PC-9 (cell line): ENCODE data around the gene CGRRF1. TPM values are rescaled to one million over a fixed set of nuclear protein-coding genes. Genes with fewer than 3 reads are reported as not detected.
A peak's percentile ranks its signal among the peaks of the same experiment; 100 is the strongest.

Experiments
- BruUV-seq: library from RNA; stranded (reverse); fragments of 400-500 nt; replicated peaks from 2 replicates; lab custom pipeline; 2021; lab: Mats Ljungman, UMichigan
- CTCF ChIA-PET: fragments of 300-600 bp; sonication (Branson Sonifier 250); formaldehyde crosslinking; loops from one replicate; lab custom pipeline; 2022; ENCODE audit warnings: antibody characterized with exemption; lab: Charles Lee
- POLR2A ChIA-PET: fragments of 300-600 bp; sonication (Branson Sonifier 250); formaldehyde crosslinking; loops from one replicate; lab custom pipeline; 2022; ENCODE audit warnings: antibody characterized with exemption; ENCODE audit not compliant: unreplicated experiment; lab: Charles Lee
- DNase-seq, 2 experiments: peaks; one replicate each; pipeline versions ENCODE4 v3.0.0 to v3.0.0-alpha.2; 2015 to 2022; ENCODE audit warnings: mixed read lengths in 1 of 2
- H2AFZ ChIP-seq: fragments of 200-600 bp; sonication (generic); 2 replicates; pipeline ENCODE4 v1.8.1; 2017; ENCODE audit warnings: antibody characterized with exemption
- H3F3A ChIP-seq: fragments of 200-600 bp; sonication (generic); 2 replicates; pipeline ENCODE4 v1.8.1; 2017; ENCODE audit warnings: antibody characterized with exemption, mild to moderate bottlenecking, low read depth; ENCODE audit not compliant: insufficient read depth
- H3K27ac ChIP-seq: fragments of 200-600 bp; sonication (generic); 2 replicates; pipeline ENCODE4 v1.6.1; 2016; ENCODE audit warnings: mixed run types
- H3K27me3 ChIP-seq: fragments of 200-600 bp; sonication (generic); 2 replicates; pipeline ENCODE4 v1.6.1; 2016; ENCODE audit warnings: low read depth, mixed run types; ENCODE audit not compliant: insufficient read depth
- H3K36me3 ChIP-seq: fragments of 200-600 bp; sonication (generic); 2 replicates; pipeline ENCODE4 v1.6.1; 2016; ENCODE audit warnings: low read depth, mixed run types
- H3K4me1 ChIP-seq: fragments of 200-600 bp; sonication (generic); replicated peaks from 2 replicates; pipeline ENCODE4 v1.6.1; 2016; ENCODE audit warnings: mixed run types; ENCODE audit not compliant: insufficient read depth
- H3K4me2 ChIP-seq: fragments of 200-600 bp; sonication (generic); 2 replicates; pipeline ENCODE4 v1.6.1; 2017; ENCODE audit warnings: mixed run types
- H3K4me3 ChIP-seq: fragments of 200-600 bp; sonication (generic); 2 replicates; pipeline ENCODE4 v1.6.1; 2016; ENCODE audit warnings: mixed run types
- H3K79me2 ChIP-seq: fragments of 200-600 bp; sonication (generic); 2 replicates; pipeline ENCODE4 v1.6.1; 2017; ENCODE audit warnings: low read depth, mixed run types
- H3K9me2 ChIP-seq: fragments of 200-600 bp; sonication (generic); 2 replicates; pipeline ENCODE4 v1.8.1; 2017; ENCODE audit warnings: mild to moderate bottlenecking; ENCODE audit not compliant: insufficient read depth
- H3K9me3 ChIP-seq: fragments of 200-600 bp; sonication (generic); 2 replicates; pipeline ENCODE4 v1.8.1; 2016; ENCODE audit warnings: low read depth; ENCODE audit not compliant: insufficient read depth
- H4K20me1 ChIP-seq: fragments of 200-600 bp; sonication (generic); 2 replicates; pipeline ENCODE4 v1.8.1; 2017; ENCODE audit not compliant: insufficient read depth
- EZH2 ChIP-seq: fragments of 200-600 bp; sonication (generic); IDR thresholded peaks from 2 replicates; pipeline ENCODE4 v1.8.0; 2017; ENCODE audit warnings: antibody characterized with exemption, low read depth
- intact Hi-C: fragments of 100-400 bp; cut with micrococcal nuclease; formaldehyde crosslinking; loops from one replicate; pipeline ENCODE4 v1.10.0; 2022; ENCODE audit not compliant: unreplicated experiment
- total RNA-seq: library from RNA; stranded (reverse); gene quantifications from 2 replicates; pipeline ENCODE4 v1.2.3, GENCODE V29; 2021
- TF ChIP-seq, protein P1 (sequence below): fragments of 200-600 bp; sonication (generic); conservative IDR thresholded peaks from 2 replicates; pipeline ENCODE4 v1.6.1; 2017; ENCODE audit warnings: mixed run types, antibody characterized with exemption, mild to moderate bottlenecking, moderate library complexity

CGRRF1 gene
- total RNA-seq, 1 experiment from 2014 or later: 11.3 TPM

GRCh38 chr14:54498095-54498531 is 11.6 kb upstream of the CGRRF1 start:
- ChIA-PET CTCF (no interaction called here), POLR2A (no interaction called here)
- no TSS peak for BruUV-seq

GRCh38 chr14:54498579-54498978 is 11.1 kb upstream of the CGRRF1 start:
- BruUV-seq: no TSS peak

More at GRCh38 chr14:54498095-54498531, 11.6 kb upstream of the CGRRF1 start:
- 0 out of 2 replicates have a peak overlapping the region, but pooled peaks have one; percentile 27 for H2AFZ ChIP-seq
- intact Hi-C loops: no loop called here
- no peak for DNase-seq
- H3K27me3 ChIP-seq: no peaks in the 10 kb centered on the region
- H3K36me3 ChIP-seq: no peaks in the 10 kb centered on the region
- no peaks in the 10 kb centered on the region for H3K9me2 ChIP-seq
- H3F3A ChIP-seq: no peaks in the 10 kb centered on the region
- no peak overlapping the region for H3K4me3 ChIP-seq
- no peak overlapping the region for H3K4me2 ChIP-seq
- H4K20me1 ChIP-seq: no peaks in the 10 kb centered on the region
- H3K79me2 ChIP-seq: no peaks in the 10 kb centered on the region
- no peaks in the 10 kb centered on the region for H3K4me1 ChIP-seq
- TF ChIP-seq, protein P1, sequence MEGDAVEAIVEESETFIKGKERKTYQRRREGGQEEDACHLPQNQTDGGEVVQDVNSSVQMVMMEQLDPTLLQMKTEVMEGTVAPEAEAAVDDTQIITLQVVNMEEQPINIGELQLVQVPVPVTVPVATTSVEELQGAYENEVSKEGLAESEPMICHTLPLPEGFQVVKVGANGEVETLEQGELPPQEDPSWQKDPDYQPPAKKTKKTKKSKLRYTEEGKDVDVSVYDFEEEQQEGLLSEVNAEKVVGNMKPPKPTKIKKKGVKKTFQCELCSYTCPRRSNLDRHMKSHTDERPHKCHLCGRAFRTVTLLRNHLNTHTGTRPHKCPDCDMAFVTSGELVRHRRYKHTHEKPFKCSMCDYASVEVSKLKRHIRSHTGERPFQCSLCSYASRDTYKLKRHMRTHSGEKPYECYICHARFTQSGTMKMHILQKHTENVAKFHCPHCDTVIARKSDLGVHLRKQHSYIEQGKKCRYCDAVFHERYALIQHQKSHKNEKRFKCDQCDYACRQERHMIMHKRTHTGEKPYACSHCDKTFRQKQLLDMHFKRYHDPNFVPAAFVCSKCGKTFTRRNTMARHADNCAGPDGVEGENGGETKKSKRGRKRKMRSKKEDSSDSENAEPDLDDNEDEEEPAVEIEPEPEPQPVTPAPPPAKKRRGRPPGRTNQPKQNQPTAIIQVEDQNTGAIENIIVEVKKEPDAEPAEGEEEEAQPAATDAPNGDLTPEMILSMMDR: no peak
- TF ChIP-seq EZH2: no peak
- no peak overlapping the region for H3K27ac ChIP-seq
- no peaks in the 10 kb centered on the region for H3K9me3 ChIP-seq

GRCh38 chr14:54500744-54501143 is 9.0 kb upstream of the CGRRF1 start:
- H3K9me2 ChIP-seq: no peaks in the 10 kb centered on the region
- no peaks in the 10 kb centered on the region for H3K9me3 ChIP-seq
- DNase-seq: no peak
- CTCF ChIA-PET: no interaction called here
- POLR2A ChIA-PET: no interaction called here
- BruUV-seq: no TSS peak
- H3K4me1 ChIP-seq: no peaks in the 10 kb centered on the region
- TF ChIP-seq, protein P1: no peak
- no peak for TF ChIP-seq EZH2
- no peak overlapping the region for H3K4me2 ChIP-seq
- no peaks in the 10 kb centered on the region for H4K20me1 ChIP-seq
- H3K4me3 ChIP-seq: no peak overlapping the region
- intact Hi-C loops: loop anchor here (10.0 kb wide), 1 partner anchor 274 kb away; no protein-coding TSS in a partner anchor
- no peaks in the 10 kb centered on the region for H3F3A ChIP-seq
- H3K27ac ChIP-seq: no peak overlapping the region
- no peaks in the 10 kb centered on the region for H3K79me2 ChIP-seq
- H2AFZ ChIP-seq: no peak overlapping the region
- no peaks in the 10 kb centered on the region for H3K27me3 ChIP-seq
- H3K36me3 ChIP-seq: no peaks in the 10 kb centered on the region

More at GRCh38 chr14:54498579-54498978, 11.1 kb upstream of the CGRRF1 start:
- Histone ChIP-seq H3K4me1 (no peaks in the 10 kb centered on the region), H3K27me3 (no peaks in the 10 kb centered on the region), H3K4me2 (no peak overlapping the region), H3K79me2 (no peaks in the 10 kb centered on the region), H3K9me3 (no peaks in the 10 kb centered on the region), H3K27ac (no peak overlapping the region), H3K36me3 (no peaks in the 10 kb centered on the region), H3K9me2 (no peaks in the 10 kb centered on the region), H2AFZ (0 out of 2 replicates have a peak overlapping the region, but pooled peaks have one; percentile 27), H3F3A (no peaks in the 10 kb centered on the region), H3K4me3 (no peak overlapping the region), H4K20me1 (no peaks in the 10 kb centered on the region)
- ChIA-PET CTCF (no interaction called here), POLR2A (no interaction called here)
- TF ChIP-seq, protein P1: no peak
- TF ChIP-seq EZH2: no peak
- DNase-seq: no peak
- intact Hi-C loops: no loop called here
